Activated naive CD8-positive, alpha-beta T cell treated with anti-CD3 and anti-CD28 coated beads, Interleukin-2, amount 50 U/mL, for 24 hours (primary cell): ENCODE data around the gene ZNF100.
A peak's percentile ranks its signal among the peaks of the same experiment; 100 is the strongest.
"Not testable (repeated sequence)": the region's sequence is repeated elsewhere in the genome, so short reads cannot be mapped to it uniquely, and the experiment has no call there.

Experiments
- ATAC-seq: fragments of 150-1000 bp; cut with Tn5 transposase; one replicate; pipeline ENCODE4 v1.10.0; 2021
- DNase-seq: peaks from one replicate; pipeline ENCODE4 v3.0.0; 2021
- H3K27ac Mint-ChIP-seq: one replicate; pipeline ENCODE4 v1.8.0; 2021; ENCODE audit warnings: mild to moderate bottlenecking, mixed read lengths
- H3K27me3 Mint-ChIP-seq: one replicate; pipeline ENCODE4 v1.8.0; 2021; ENCODE audit warnings: mixed read lengths
- H3K36me3 Mint-ChIP-seq: one replicate; pipeline ENCODE4 v1.8.0; 2021; ENCODE audit warnings: low read depth, mixed read lengths
- H3K4me1 Mint-ChIP-seq: one replicate; pipeline ENCODE4 v1.8.0; 2021; ENCODE audit warnings: mixed read lengths
- H3K4me3 Mint-ChIP-seq: one replicate; pipeline ENCODE4 v1.8.0; 2021; ENCODE audit warnings: mild to moderate bottlenecking, moderate library complexity, mixed read lengths
- H3K9me3 Mint-ChIP-seq: one replicate; pipeline ENCODE4 v1.8.0; 2021; ENCODE audit warnings: mixed read lengths

Gene ZNF100

GRCh38 chr19:21680671-21681070 lies 86.7 kb downstream of the ZNF100 start:
- H3K4me3 Mint-ChIP-seq, result no peak overlapping the region
- no peak overlapping the region for H3K27ac Mint-ChIP-seq
- peaks cover 2% of the 10 kb centered on the region for H3K4me1 Mint-ChIP-seq
- DNase-seq (no peak), ATAC-seq (no peak)
- peaks cover 14% of the 10 kb centered on the region for H3K9me3 Mint-ChIP-seq
- no peaks in the 10 kb centered on the region for H3K27me3 Mint-ChIP-seq
- H3K36me3 Mint-ChIP-seq, result no peaks in the 10 kb centered on the region

- H3K4me3 Mint-ChIP-seq, result no peak overlapping the region
- ATAC-seq (no peak), DNase-seq (no peak)
- H3K27ac Mint-ChIP-seq, result no peak overlapping the region
- no peaks in the 10 kb centered on the region for H3K36me3 Mint-ChIP-seq
- peaks cover 14% of the 10 kb centered on the region for H3K9me3 Mint-ChIP-seq
- H3K4me1 Mint-ChIP-seq, result peaks cover 2% of the 10 kb centered on the region
- H3K27me3 Mint-ChIP-seq, result no peaks in the 10 kb centered on the region
Measured at GRCh38 chr19:21680026-21680425, 87.4 kb downstream of the ZNF100 start.

DNA sequence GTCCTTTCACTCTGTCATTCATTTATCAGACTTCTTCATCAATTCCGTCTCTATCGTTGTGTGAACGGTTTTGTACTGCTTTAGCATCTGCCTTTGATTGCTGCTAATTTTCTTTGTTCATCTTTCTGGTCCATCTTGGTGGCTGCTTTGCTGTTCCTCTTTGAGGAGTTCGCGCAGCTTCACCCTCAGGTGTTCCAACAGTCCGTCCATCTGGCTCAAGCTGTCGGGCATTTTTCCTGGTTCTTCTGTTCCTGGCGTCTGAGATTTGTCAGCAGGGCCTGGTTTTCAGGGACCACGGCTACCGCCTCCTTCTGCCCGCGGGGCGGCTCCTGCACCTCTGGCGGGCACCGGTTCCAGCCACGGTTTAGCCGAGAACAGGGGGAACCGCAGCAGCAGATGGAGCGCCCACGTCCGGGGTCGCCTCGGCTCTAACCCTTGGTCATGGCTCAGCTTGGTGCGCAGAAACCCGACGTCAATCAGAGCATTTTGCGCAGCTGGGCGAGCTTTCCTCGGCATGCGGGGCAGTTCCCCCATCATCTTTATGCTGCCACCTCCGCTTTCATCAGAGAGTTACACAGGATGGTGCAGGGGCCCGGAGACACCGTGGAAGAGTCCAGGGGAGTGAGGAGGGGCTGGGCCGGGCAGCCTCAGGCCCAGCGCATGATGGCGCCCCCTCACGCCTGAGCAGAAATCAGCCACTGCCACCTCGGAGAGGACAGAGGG lies 89.5 kb downstream of the ZNF100 start:
- peaks cover 14% of the 10 kb centered on the region for H3K9me3 Mint-ChIP-seq
- peaks cover 2% of the 10 kb centered on the region for H3K4me1 Mint-ChIP-seq
- H3K27me3 Mint-ChIP-seq, result no peaks in the 10 kb centered on the region
- no peaks in the 10 kb centered on the region for H3K36me3 Mint-ChIP-seq
- H3K4me3 Mint-ChIP-seq, result peak overlapping the region; percentile 13
- ATAC-seq (no peak), DNase-seq (peak; percentile 2)
- H3K27ac Mint-ChIP-seq, result no peak overlapping the region

DNA sequence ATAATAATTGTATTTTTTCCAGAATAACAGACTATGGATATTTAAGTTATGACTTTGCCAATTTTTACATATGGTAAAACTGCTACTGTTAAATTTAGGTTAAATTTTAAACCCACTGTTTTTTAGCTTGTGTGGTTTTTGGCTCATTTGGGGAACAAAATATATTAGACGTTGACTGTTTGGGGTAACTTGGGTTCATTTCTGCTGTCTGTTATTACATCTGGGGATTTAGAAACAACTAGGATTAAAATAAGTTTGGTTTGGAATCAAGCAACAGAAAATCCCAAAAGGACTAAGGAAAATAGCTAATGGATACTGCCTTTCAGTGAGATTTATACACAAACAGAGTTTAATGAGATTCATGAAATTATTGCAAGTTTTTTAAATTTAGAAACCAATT lies 92.9 kb downstream of the ZNF100 start:
- no peaks in the 10 kb centered on the region for H3K36me3 Mint-ChIP-seq

DNA sequence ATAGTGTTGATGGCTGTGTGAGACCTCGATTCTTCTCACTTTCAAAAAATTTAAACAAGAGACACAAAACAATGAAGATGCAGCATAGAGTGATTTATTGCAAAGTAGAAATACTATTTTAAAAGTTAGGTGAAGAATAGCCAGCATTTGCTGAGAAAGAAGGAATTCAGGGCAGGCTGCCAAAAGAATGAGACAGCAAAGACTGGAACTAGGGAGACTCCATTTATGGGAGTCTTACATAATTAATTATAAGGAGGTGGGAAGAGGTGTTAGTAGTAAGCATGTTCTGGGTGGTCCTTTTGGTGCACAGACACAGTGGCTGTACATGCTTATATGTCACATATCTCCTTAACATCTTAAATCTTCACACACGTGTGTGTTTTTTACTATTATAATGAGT lies 93.9 kb downstream of the ZNF100 start:
- H3K4me3 Mint-ChIP-seq, H3K27ac Mint-ChIP-seq, H3K9me3 Mint-ChIP-seq, H3K4me1 Mint-ChIP-seq, DNase-seq, ATAC-seq, H3K36me3 Mint-ChIP-seq, H3K27me3 Mint-ChIP-seq: not testable (repeated sequence)

More for the DNA sequence above, 92.9 kb downstream of the ZNF100 start:
- Mint-ChIP-seq H3K9me3 (peaks cover 5% of the 10 kb centered on the region), H3K27ac (no peak overlapping the region), H3K27me3 (no peaks in the 10 kb centered on the region), H3K4me3 (no peak overlapping the region), H3K4me1 (peaks cover 2% of the 10 kb centered on the region)
- ATAC-seq (no peak), DNase-seq (no peak)
